IMR-90 (cell line): Measurements from ENCODE around the gene RNASE4. TPM values are rescaled to one million over a fixed set of nuclear protein-coding genes. Genes with fewer than 3 reads are reported as not detected.

Source experiments
- ATAC-seq: fragments of 200-7000 bp; cut with Tn5 transposase; 2 replicates; pipeline ENCODE4 v1.9.1; 2020; ENCODE audit warnings: low read depth, mild to moderate bottlenecking, moderate library complexity
- BruUV-seq: library from RNA; stranded (reverse); fragments of 400-500 nt; replicated peaks from 2 replicates; lab custom pipeline; 2021; lab: Mats Ljungman, UMichigan
- CTCF ChIA-PET: fragments of 300-600 bp; formaldehyde crosslinking; extraction: SDS; loops from one replicate; lab custom pipeline; 2021; ENCODE audit warnings: antibody characterized with exemption; lab: Yijun Ruan, JAX
- POLR2A ChIA-PET: fragments of 300-600 bp; sonication (Branson Sonifier 250); formaldehyde crosslinking; loops from one replicate; lab custom pipeline; 2022; ENCODE audit warnings: antibody characterized with exemption; ENCODE audit not compliant: unreplicated experiment; lab: Charles Lee
- DNase-seq: peaks from one replicate; pipeline ENCODE4 v3.0.0; 2013
- H2AFZ ChIP-seq: replicated peaks from 2 replicates; pipeline ENCODE3; 2013; ENCODE audit warnings: low read length, mild to moderate bottlenecking; ENCODE audit not compliant: poor library complexity
- H2AK5ac ChIP-seq: 2 replicates; pipeline ENCODE4 v1.6.1; 2013; ENCODE audit warnings: low read depth, low read length, inconsistent platforms
- H2AK9ac ChIP-seq: replicated peaks from 2 replicates; pipeline ENCODE3; 2013; ENCODE audit warnings: mild to moderate bottlenecking, low read depth, low read length, moderate library complexity; ENCODE audit not compliant: poor library complexity
- H2BK120ac ChIP-seq: 2 replicates; pipeline ENCODE4 v1.6.1; 2013; ENCODE audit warnings: low read depth, low read length, inconsistent platforms
- H2BK15ac ChIP-seq: 3 replicates; pipeline ENCODE4 v1.6.1; 2013; ENCODE audit warnings: low read depth, low read length, inconsistent platforms
- H2BK20ac ChIP-seq: 2 replicates; pipeline ENCODE4 v1.6.1; 2013; ENCODE audit warnings: low read depth, mild to moderate bottlenecking, inconsistent platforms, low read length, moderate library complexity
- H2BK5ac ChIP-seq: 2 replicates; pipeline ENCODE4 v1.6.1; 2013; ENCODE audit warnings: mild to moderate bottlenecking, low read depth, low read length, inconsistent platforms; ENCODE audit not compliant: poor library complexity, severe bottlenecking
- H3K14ac ChIP-seq: replicated peaks from 2 replicates; pipeline ENCODE4 v1.6.1; 2013; ENCODE audit warnings: low read depth, low read length, inconsistent platforms
- H3K18ac ChIP-seq: 2 replicates; pipeline ENCODE4 v1.6.1; 2013; ENCODE audit warnings: low read depth, low read length, control low read depth
- H3K23ac ChIP-seq: 2 replicates; pipeline ENCODE4 v1.6.1; 2013; ENCODE audit warnings: low read depth, low read length, inconsistent platforms
- H3K27ac ChIP-seq: 2 replicates; pipeline ENCODE4 v1.5.1; 2013; ENCODE audit warnings: mild to moderate bottlenecking, control low read depth, low read length; ENCODE audit not compliant: insufficient read depth
- H3K27me3 ChIP-seq: 2 replicates; pipeline ENCODE4 v1.6.1; 2013; ENCODE audit warnings: low read length; ENCODE audit not compliant: control insufficient read depth, insufficient read depth
- H3K36me3 ChIP-seq: 2 replicates; pipeline ENCODE4 v1.6.1; 2013; ENCODE audit warnings: low read length, mixed read lengths; ENCODE audit not compliant: control insufficient read depth, insufficient read depth
- H3K4ac ChIP-seq: 2 replicates; pipeline ENCODE4 v1.6.1; 2013; ENCODE audit warnings: low read depth, low read length, inconsistent platforms
- H3K4me1 ChIP-seq: 2 replicates; pipeline ENCODE4 v1.6.1; 2013; ENCODE audit warnings: low read length, mixed read lengths; ENCODE audit not compliant: control insufficient read depth, insufficient read depth
- H3K4me2 ChIP-seq: 2 replicates; pipeline ENCODE4 v1.6.1; 2013; ENCODE audit warnings: low read depth, mild to moderate bottlenecking, control low read depth, low read length, moderate library complexity
- H3K4me3 ChIP-seq: 2 replicates; pipeline ENCODE4 v1.5.1; 2013; ENCODE audit warnings: low read depth, mild to moderate bottlenecking, control low read depth, low read length, moderate library complexity; ENCODE audit not compliant: insufficient read depth
- H3K56ac ChIP-seq: 2 replicates; pipeline ENCODE4 v1.6.1; 2013; ENCODE audit warnings: low read length, inconsistent platforms; ENCODE audit not compliant: insufficient read depth; ENCODE audit errors: extremely low read depth
- H3K79me1 ChIP-seq, 2 experiments: 2 replicates each; pipeline ENCODE4 v1.6.1; 2013; ENCODE audit warnings: low read length in 2 of 2, inconsistent platforms in 1 of 2, low read depth in 1 of 2
- H3K9ac ChIP-seq: 2 replicates; pipeline ENCODE4 v1.6.1; 2013; ENCODE audit warnings: low read depth, low read length, control low read depth
- H3K9me1 ChIP-seq: 2 replicates; pipeline ENCODE4 v1.6.1; 2013; ENCODE audit warnings: low read length, inconsistent platforms; ENCODE audit not compliant: insufficient read depth
- H3K9me3 ChIP-seq: 2 replicates; pipeline ENCODE4 v1.6.1; 2013; ENCODE audit warnings: low read length; ENCODE audit not compliant: control insufficient read depth, insufficient read depth
- H4K20me1 ChIP-seq: 2 replicates; pipeline ENCODE4 v1.6.1; 2013; ENCODE audit warnings: low read length, inconsistent platforms; ENCODE audit not compliant: insufficient read depth
- H4K5ac ChIP-seq: 2 replicates; pipeline ENCODE4 v1.6.1; 2013; ENCODE audit warnings: mild to moderate bottlenecking, low read depth, low read length, control low read depth
- H4K8ac ChIP-seq, 2 experiments: 2 replicates each; pipeline ENCODE4 v1.6.1; 2013; ENCODE audit warnings: low read depth in 2 of 2, low read length in 2 of 2, control low read depth in 1 of 2, inconsistent platforms in 1 of 2
- H4K91ac ChIP-seq: 2 replicates; pipeline ENCODE4 v1.6.1; 2013; ENCODE audit warnings: low read depth, low read length, inconsistent platforms; ENCODE audit not compliant: insufficient read depth
- ELK1 ChIP-seq: fragments of 150-350 bp; IDR thresholded peaks from 2 replicates; pipeline ENCODE4 v1.6.1; 2016; ENCODE audit warnings: low read depth, mild to moderate bottlenecking, low read length, moderate library complexity, borderline replicate concordance
- FOS ChIP-seq: fragments of 150-350 bp; IDR thresholded peaks from 2 replicates; pipeline ENCODE4 v1.6.1; 2016; ENCODE audit warnings: low read depth, low read length
- POLR2A ChIP-seq: IDR thresholded peaks from 2 replicates; pipeline ENCODE4 v1.6.1; 2012; ENCODE audit warnings: mild to moderate bottlenecking, low read depth, low read length
- RAD21 ChIP-seq: IDR thresholded peaks from 2 replicates; pipeline ENCODE4 v1.6.1; 2012; ENCODE audit warnings: low read length, improper control_type of control experiment
- SMC3 ChIP-seq: fragments of 150-350 bp; IDR thresholded peaks from 2 replicates; pipeline ENCODE4 v1.6.1; 2016; ENCODE audit warnings: low read depth, mild to moderate bottlenecking, antibody characterized with exemption, low read length, moderate library complexity
- WGBS, 2 experiments: methylation state at CpG; one replicate each; pipeline versions ENCODE4 v1.1.5 to v1.1.7; 2013; ENCODE audit warnings: missing lambda C conversion rate in 2 of 2; ENCODE audit not compliant: insufficient read length in 1 of 2; ENCODE audit errors: extremely low coverage in 2 of 2; 5-methylcytosine and 5-hydroxymethylcytosine counted together
- dilution Hi-C: fragments of 300-500 bp; cut with HindIII; formaldehyde crosslinking; loops from one replicate; pipeline ENCODE4 v1.14.3; 2018; ENCODE audit warnings: low sequenced_read_pairs; ENCODE audit not compliant: unreplicated experiment
- in situ Hi-C: fragments of 300-500 bp; cut with MboI; formaldehyde crosslinking; loops from 3 replicates; pipeline ENCODE4 v1.14.3; 2019; ENCODE audit warnings: low sequenced_read_pairs, inconsistent platforms, mixed read lengths
- intact Hi-C: fragments of 100-400 bp; cut with micrococcal nuclease; formaldehyde crosslinking; loops from 2 replicates; pipeline ENCODE4 v1.10.0; 2022
- polyA plus RNA-seq, 3 experiments: library from polyadenylated mRNA; depleted of rRNA; stranded (reverse); fragments of >200 nt; gene quantifications; 2 replicates each; pipeline ENCODE4 v1.2.3, GENCODE V29; 2012; ENCODE audit warnings: low replicate concordance in 1 of 3
- total RNA-seq: library from RNA; depleted of rRNA; stranded (reverse); fragments of >200 nt; gene quantifications from 2 replicates; pipeline ENCODE4 v1.2.3, GENCODE V29; 2012

RNASE4 gene
- total and polyA plus RNA-seq, 2 of the 4 experiments (the other 2 are of a cell fraction), result 10.4 to 11.6 TPM

GRCh38 chr14:20719777-20720176, 35.4 kb downstream of the RNASE4 start:
- no peak overlapping the region for H2BK5ac ChIP-seq
- no peak overlapping the region for H2AFZ ChIP-seq
- H3K27me3 ChIP-seq, result peaks cover 15% of the 10 kb centered on the region
- dilution Hi-C loops (no loop called here), in situ Hi-C loops (no loop called here), intact Hi-C loops (no loop called here)
- H2BK120ac ChIP-seq, result no peak overlapping the region
- POLR2A ChIA-PET, result no interaction called here
- no peak overlapping the region for H3K4me3 ChIP-seq
- H3K23ac ChIP-seq, result no peak overlapping the region
- 40% methylated on average over 1 of the region's 4 CpGs; no CpG with 5 or more reads in 1 of the 2 experiments for WGBS, 2 experiments
- ATAC-seq, result no peak
- H4K8ac ChIP-seq, result no peak overlapping the region
- no peaks in the 10 kb centered on the region for H3K36me3 ChIP-seq
- no peak overlapping the region for H2BK15ac ChIP-seq
- no peak overlapping the region for H2BK20ac ChIP-seq
- DNase-seq, result no peak
- no peak overlapping the region for H3K9ac ChIP-seq
- H2AK5ac ChIP-seq, result no peak overlapping the region
- H3K56ac ChIP-seq, result no peak overlapping the region
- no peaks in the 10 kb centered on the region for H3K79me1 ChIP-seq
- no peak overlapping the region for H3K4me2 ChIP-seq
- H3K4me1 ChIP-seq, result no peaks in the 10 kb centered on the region
- no peak overlapping the region for H3K4ac ChIP-seq
- H3K9me1 ChIP-seq, result no peaks in the 10 kb centered on the region
- H2AK9ac ChIP-seq, result no peak overlapping the region
- no peak overlapping the region for H3K27ac ChIP-seq
- no peak overlapping the region for H3K18ac ChIP-seq
- H4K5ac ChIP-seq, result no peak overlapping the region
- H3K9me3 ChIP-seq, result no peaks in the 10 kb centered on the region
- H3K14ac ChIP-seq, result no peak overlapping the region
- BruUV-seq, result no TSS peak
- TF ChIP-seq FOS (no peak), POLR2A (no peak), SMC3 (no peak), RAD21 (no peak), ELK1 (no peak)
- H4K20me1 ChIP-seq, result no peaks in the 10 kb centered on the region
- no peak overlapping the region for H4K91ac ChIP-seq
- CTCF ChIA-PET, result no interaction called here
